ENCODE measurements around the gene ZNF467. TPM values are rescaled to one million over a fixed set of nuclear protein-coding genes. Genes with fewer than 3 reads are reported as not detected.
A peak's percentile ranks its signal among the peaks of the same experiment; 100 is the strongest.

Gene ZNF467
- total and polyA plus RNA-seq, 2 of the 8 experiments (the other 6 are each of a cell fraction or from before 2014, with no cell fraction given): 0.50 to 0.51 TPM

DNA sequence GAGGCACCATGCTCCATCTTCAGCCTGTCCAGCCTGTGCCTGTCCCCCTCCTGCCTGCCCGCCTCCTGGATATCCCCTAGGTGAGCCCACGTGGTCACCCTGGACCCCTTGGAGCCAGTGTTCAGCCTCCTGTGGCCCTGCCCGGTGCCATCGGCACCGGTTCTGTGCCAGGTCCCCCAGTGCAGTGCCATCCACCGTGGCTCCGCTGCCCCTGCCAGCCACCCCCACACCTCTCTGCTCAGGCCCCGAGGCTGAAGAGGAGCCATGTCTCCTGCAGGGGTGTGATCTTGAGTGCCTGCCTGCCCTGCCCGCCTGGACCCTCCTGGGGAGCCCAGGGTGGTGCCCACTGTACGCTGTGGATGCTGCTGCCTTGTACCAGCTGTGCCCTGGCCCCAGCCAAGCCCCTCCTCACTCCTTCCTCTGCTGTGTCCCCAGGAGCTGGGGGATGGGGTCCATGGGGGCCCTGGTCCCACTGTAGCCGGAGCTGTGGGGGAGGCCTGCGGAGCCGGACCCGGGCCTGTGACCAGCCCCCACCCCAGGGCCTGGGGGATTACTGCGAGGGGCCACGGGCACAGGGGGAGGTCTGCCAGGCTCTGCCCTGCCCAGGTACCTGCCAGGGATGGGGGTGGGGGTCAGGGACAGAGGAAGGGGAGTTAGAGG, 38.6 kb upstream of the ZNF467 start:
- FAIRE-seq: no peak
- TF ChIP-seq, protein P1, sequence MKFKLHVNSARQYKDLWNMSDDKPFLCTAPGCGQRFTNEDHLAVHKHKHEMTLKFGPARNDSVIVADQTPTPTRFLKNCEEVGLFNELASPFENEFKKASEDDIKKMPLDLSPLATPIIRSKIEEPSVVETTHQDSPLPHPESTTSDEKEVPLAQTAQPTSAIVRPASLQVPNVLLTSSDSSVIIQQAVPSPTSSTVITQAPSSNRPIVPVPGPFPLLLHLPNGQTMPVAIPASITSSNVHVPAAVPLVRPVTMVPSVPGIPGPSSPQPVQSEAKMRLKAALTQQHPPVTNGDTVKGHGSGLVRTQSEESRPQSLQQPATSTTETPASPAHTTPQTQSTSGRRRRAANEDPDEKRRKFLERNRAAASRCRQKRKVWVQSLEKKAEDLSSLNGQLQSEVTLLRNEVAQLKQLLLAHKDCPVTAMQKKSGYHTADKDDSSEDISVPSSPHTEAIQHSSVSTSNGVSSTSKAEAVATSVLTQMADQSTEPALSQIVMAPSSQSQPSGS (IDR thresholded peaks at IDR 0.05; ENCODE audit: low read length): no peak
- no peak for TF ChIP-seq KDM5A (IDR thresholded peaks at IDR 0.05; ENCODE audit: low read length)
- TF ChIP-seq RNF2 (IDR thresholded peaks at IDR 0.05; ENCODE audit: borderline replicate concordance, low read depth, low read length, missing control alignments, poor library complexity, severe bottlenecking): no peak
- no peak for TF ChIP-seq HDAC2 (IDR thresholded peaks at IDR 0.05; ENCODE audit: borderline replicate concordance in 1 of 2, low read depth in 2 of 2, low read length in 2 of 2)

More for the DNA sequence above, 38.6 kb upstream of the ZNF467 start:
- H3K14ac ChIP-seq (ENCODE audit: insufficient read length): no peak overlapping the region
- H3K9me3 ChIP-seq (ENCODE audit: insufficient read depth in 2 of 2, low read depth in 1 of 2, low read length in 1 of 2): no peaks in the 10 kb centered on the region
- H4K8ac ChIP-seq (ENCODE audit: extremely low read depth, insufficient read depth, low read length): no peak overlapping the region
- H2BK15ac ChIP-seq (ENCODE audit: low read length): no peak overlapping the region; the same call in 1 of the 2 replicates
- H2BK12ac ChIP-seq (ENCODE audit: low read depth, low read length): no peak overlapping the region
- no peak overlapping the region for H3K9ac ChIP-seq (replicated peaks in 1 of 4; ENCODE audit: extremely low read depth in 1 of 4, low read depth in 3 of 4, low read length in 3 of 4)
- H3K4me3 ChIP-seq (ENCODE audit: extremely low read depth in 1 of 4, insufficient read depth in 2 of 4, low read depth in 3 of 4, low read length in 4 of 4): no peak overlapping the region
- ChIA-PET POLR2A (ENCODE audit: partially characterized antibody) (no interaction called here), CTCF (ENCODE audit: partially characterized antibody) (interaction anchor here (0.7 to 10.3 kb wide), 12 partner anchors 7 to 149 kb away, joined by 3 to 209 read pairs (median 10); no protein-coding TSS in a partner anchor)
- H3K27me3 ChIP-seq (replicated peaks in 1 of 4; ENCODE audit: control insufficient read depth in 3 of 4, extremely low read depth in 1 of 4, insufficient read depth in 3 of 4, low read length in 3 of 4): no peaks in the 10 kb centered on the region
- no peak overlapping the region for H2AFZ ChIP-seq (ENCODE audit: low read length)
- no peak overlapping the region for H2BK120ac ChIP-seq (replicated peaks; ENCODE audit: low read depth, low read length)
- no peak overlapping the region for H2BK20ac ChIP-seq (ENCODE audit: low read length)
- no peak overlapping the region for H3K4me2 ChIP-seq (ENCODE audit: insufficient read depth in 1 of 2, low read depth in 2 of 2, low read length in 2 of 2)
- peaks cover 0 to 1% of the 10 kb centered on the region in 2 experiments for H4K20me1 ChIP-seq (replicated peaks in 1 of 2; ENCODE audit: control insufficient read depth in 1 of 2, insufficient read depth in 2 of 2, low read length in 2 of 2)
- no peak overlapping the region for H3K4ac ChIP-seq (replicated peaks; ENCODE audit: insufficient read length, low read depth, low read length)
- no peak for DNase-seq (ENCODE audit: low read depth in 1 of 2, low spot score in 2 of 2)
- no peaks in the 10 kb centered on the region for H3K36me3 ChIP-seq (ENCODE audit: control insufficient read depth in 2 of 4, insufficient read depth in 4 of 4, low read length in 3 of 4)
- H2AK5ac ChIP-seq (ENCODE audit: low read depth, low read length): 0 out of 2 replicates have a peak overlapping the region, but pooled peaks have one; percentile 31
- H3K79me2 ChIP-seq (ENCODE audit: control insufficient read depth in 1 of 2, insufficient read depth in 2 of 2, low read length in 2 of 2): no peaks in the 10 kb centered on the region
- H3K27ac ChIP-seq (ENCODE audit: low read depth, low read length): no peak overlapping the region
- no peak overlapping the region for H2BK5ac ChIP-seq (ENCODE audit: low read depth, low read length)
- H3K56ac ChIP-seq (replicated peaks; ENCODE audit: insufficient read length, low read depth, low read length): no peak overlapping the region
- H4K5ac ChIP-seq (ENCODE audit: insufficient read length, low read depth, low read length): no peak overlapping the region
- H3K4me1 ChIP-seq (replicated peaks in 1 of 4; ENCODE audit: control insufficient read depth in 3 of 4, insufficient read depth in 4 of 4, low read length in 3 of 4): peaks cover 0 to 20% (median 8%) of the 10 kb centered on the region in 4 experiments; a peak in 6 of 7 replicates
- H3K79me1 ChIP-seq (ENCODE audit: low read depth, low read length): no peaks in the 10 kb centered on the region
- no peak overlapping the region for H3K23ac ChIP-seq (ENCODE audit: insufficient read length)
- H3K23me2 ChIP-seq (ENCODE audit: low read depth, low read length): no peaks in the 10 kb centered on the region
- H3K18ac ChIP-seq (ENCODE audit: extremely low read depth, low read length): no peak overlapping the region; the same call in 1 of the 2 replicates
- H4K91ac ChIP-seq (replicated peaks; ENCODE audit: insufficient read length, low read length): peak overlapping the region; percentile 19
- 86% methylated on average over 15 of the region's 16 CpGs; no CpG with 5 or more reads in 1 of the 2 experiments for WGBS, 2 experiments (ENCODE audit: extremely low coverage in 1 of 2, insufficient coverage in 1 of 2, insufficient read length in 1 of 2, insufficient replicate concordance in 2 of 2, low coverage in 1 of 2, low lambda C conversion rate in 2 of 2, missing lambda C conversion rate in 1 of 2)

Data from H1 (cell line).